ENCODE measurements around the gene FSIP1.

FSIP1 gene

GRCh38 chr15:39795486-39795885 lies 12.8 kb upstream of the FSIP1 start:
- no peak for DNase-seq
- Histone ChIP-seq H3K36me3 (no peaks in the 10 kb centered on the region), H3K9me3 (no peaks in the 10 kb centered on the region), H3K4me3 (ENCODE audit: low read depth, low read length) (no peak overlapping the region), H3K27me3 (no peaks in the 10 kb centered on the region), H3K4me1 (peaks cover 7% of the 10 kb centered on the region)
- TF ChIP-seq CTCF (IDR thresholded peaks at IDR 0.05; ENCODE audit: low read depth, low read length): no peak

GRCh38 chr15:39794954-39795353 lies 12.3 kb upstream of the FSIP1 start:
- Histone ChIP-seq H3K4me3 (ENCODE audit: low read depth, low read length) (no peak overlapping the region), H3K27me3 (no peaks in the 10 kb centered on the region), H3K4me1 (peaks cover 7% of the 10 kb centered on the region), H3K36me3 (no peaks in the 10 kb centered on the region), H3K9me3 (no peaks in the 10 kb centered on the region)
- TF ChIP-seq CTCF (IDR thresholded peaks at IDR 0.05; ENCODE audit: low read depth, low read length): no peak
- no peak for DNase-seq

GRCh38 chr15:39793923-39794322 lies 11.3 kb upstream of the FSIP1 start:
- peaks cover 7% of the 10 kb centered on the region for H3K4me1 ChIP-seq
- H3K4me3 ChIP-seq (ENCODE audit: low read depth, low read length): no peak overlapping the region
- no peak for TF ChIP-seq CTCF (IDR thresholded peaks at IDR 0.05; ENCODE audit: low read depth, low read length)
- no peaks in the 10 kb centered on the region for H3K27me3 ChIP-seq
- no peaks in the 10 kb centered on the region for H3K9me3 ChIP-seq
- no peak for DNase-seq
- H3K36me3 ChIP-seq: no peaks in the 10 kb centered on the region

- H3K4me1 ChIP-seq: peaks cover 7% of the 10 kb centered on the region
- H3K36me3 ChIP-seq: no peaks in the 10 kb centered on the region
- no peaks in the 10 kb centered on the region for H3K27me3 ChIP-seq
- DNase-seq: no peak
- TF ChIP-seq CTCF (IDR thresholded peaks at IDR 0.05; ENCODE audit: low read depth, low read length): no peak
- H3K9me3 ChIP-seq: no peaks in the 10 kb centered on the region
- H3K4me3 ChIP-seq (ENCODE audit: low read depth, low read length): no peak overlapping the region
Measured at GRCh38 chr15:39792844-39793335, 10.2 kb upstream of the FSIP1 start.

GRCh38 chr15:39792025-39792843 lies 9.6 kb upstream of the FSIP1 start:
- Histone ChIP-seq H3K36me3 (no peaks in the 10 kb centered on the region), H3K9me3 (no peaks in the 10 kb centered on the region), H3K4me1 (peaks cover 7% of the 10 kb centered on the region), H3K27me3 (no peaks in the 10 kb centered on the region), H3K4me3 (ENCODE audit: low read depth, low read length) (no peak overlapping the region)
- no peak for DNase-seq
- TF ChIP-seq CTCF (IDR thresholded peaks at IDR 0.05; ENCODE audit: low read depth, low read length): no peak

GRCh38 chr15:39789736-39790135 lies 7.1 kb upstream of the FSIP1 start:
- no peaks in the 10 kb centered on the region for H3K36me3 ChIP-seq
- TF ChIP-seq CTCF (IDR thresholded peaks at IDR 0.05; ENCODE audit: low read depth, low read length): no peak
- H3K27me3 ChIP-seq: no peaks in the 10 kb centered on the region
- no peaks in the 10 kb centered on the region for H3K9me3 ChIP-seq
- H3K4me3 ChIP-seq (ENCODE audit: low read depth, low read length): no peak overlapping the region
- DNase-seq: no peak
- H3K4me1 ChIP-seq: peaks cover 7% of the 10 kb centered on the region
